ENCODE measurements around the gene SMCR8. TPM values are rescaled to one million over a fixed set of nuclear protein-coding genes. Genes with fewer than 3 reads are reported as not detected.
"Not testable (repeated sequence)": the region's sequence is repeated elsewhere in the genome, so short reads cannot be mapped to it uniquely, and the experiment has no call there.

The SMCR8 gene
- polyA plus RNA-seq, 3 donors: 15.2 to 19.1 (median 17.8) TPM

- peak; percentile 15 for DNase-seq
Measured at GRCh38 chr17:18314059-18314730, 898 bp upstream of the SMCR8 start.

GRCh38 chr17:18315562-18315922, 449 bp downstream of the SMCR8 start:
- no peak for DNase-seq

GRCh38 chr17:18315961-18316360, 868 bp downstream of the SMCR8 start:
- no peak for DNase-seq

GRCh38 chr17:18318117-18318516, 3.0 kb downstream of the SMCR8 start:
- DNase-seq: no peak

GRCh38 chr17:18318771-18319450, 3.8 kb downstream of the SMCR8 start:
- DNase-seq: no peak

GRCh38 chr17:18319604-18320256, 4.6 kb downstream of the SMCR8 start:
- DNase-seq: peak; percentile 42

GRCh38 chr17:18320301-18320700, 5.2 kb downstream of the SMCR8 start:
- DNase-seq: no peak

GRCh38 chr17:18321309-18321708, 6.2 kb downstream of the SMCR8 start:
- DNase-seq: no peak

- DNase-seq: no peak
Measured at GRCh38 chr17:18322522-18322921, 7.4 kb downstream of the SMCR8 start.

- DNase-seq: no peak
Measured at GRCh38 chr17:18323007-18323406, 7.9 kb downstream of the SMCR8 start.

- DNase-seq: no peak
Measured at GRCh38 chr17:18323507-18324139, 8.5 kb downstream of the SMCR8 start.

- DNase-seq: no peak
Measured at GRCh38 chr17:18324140-18325050, 9.3 kb downstream of the SMCR8 start.

- DNase-seq: no peak
Measured at GRCh38 chr17:18326039-18326438, 10.9 kb downstream of the SMCR8 start.

GRCh38 chr17:18326572-18326971, 11.5 kb downstream of the SMCR8 start:
- no peak for DNase-seq

- DNase-seq: no peak
Measured at GRCh38 chr17:18327093-18327492, 12.0 kb downstream of the SMCR8 start.

- DNase-seq: no peak
Measured at GRCh38 chr17:18327556-18327955, 12.5 kb downstream of the SMCR8 start.

GRCh38 chr17:18328643-18329204, 13.6 kb downstream of the SMCR8 start:
- DNase-seq: no peak

GRCh38 chr17:18331879-18332278, 16.8 kb downstream of the SMCR8 start:
- no peak for DNase-seq

GRCh38 chr17:18332909-18333489, 17.9 kb downstream of the SMCR8 start:
- no peak for DNase-seq

GRCh38 chr17:18338158-18338557, 23.1 kb downstream of the SMCR8 start:
- DNase-seq: not testable (repeated sequence)

GRCh38 chr17:18339933-18340332, 24.8 kb downstream of the SMCR8 start:
- no peak for DNase-seq

All from renal pelvis (tissue), 4 donors.